Upper lobe of right lung (tissue), 1 donor: ENCODE measurements around the gene UNK. TPM values are rescaled to one million over a fixed set of nuclear protein-coding genes. Genes with fewer than 3 reads are reported as not detected.

Experiments used
- ATAC-seq: fragments of 200-7000 bp; cut with Tn5 transposase; one replicate; pipeline ENCODE4 v1.9.1; 2020; ENCODE audit warnings: mild to moderate bottlenecking, moderate library complexity
- DNase-seq: peaks from one replicate; pipeline ENCODE4 v3.0.0-alpha.2; 2020
- H3K27ac ChIP-seq: fragments of 200-600 bp; one replicate; pipeline ENCODE4 v1.8.0; 2022
- H3K27me3 ChIP-seq: fragments of 200-600 bp; one replicate; pipeline ENCODE4 v1.8.0; 2022; ENCODE audit warnings: mild to moderate bottlenecking
- H3K36me3 ChIP-seq: fragments of 200-600 bp; one replicate; pipeline ENCODE4 v1.8.0; 2022
- H3K4me1 ChIP-seq: fragments of 200-600 bp; one replicate; pipeline ENCODE4 v1.8.0; 2022
- H3K4me3 ChIP-seq: fragments of 200-600 bp; one replicate; pipeline ENCODE4 v1.8.0; 2022; ENCODE audit warnings: mild to moderate bottlenecking
- H3K9me3 ChIP-seq: fragments of 200-600 bp; one replicate; pipeline ENCODE4 v1.8.0; 2022
- intact Hi-C: fragments of 100-400 bp; cut with DNase I; formaldehyde crosslinking; loops from one replicate; pipeline ENCODE4 v1.11.0; 2022
- total RNA-seq: library from RNA; stranded (reverse); fragmentation: NEBNext Ultra II Directional; extraction: Animal tissue kit (Norgen Biotek cat#: 25700); gene quantifications from one replicate; pipeline ENCODE4 v1.2.1, GENCODE V29; 2021
- TF ChIP-seq, protein P1 (sequence below): fragments of 200-600 bp; IDR thresholded peaks from one replicate; pipeline ENCODE4 v1.8.0; 2022; ENCODE audit warnings: antibody characterized with exemption
- donor health status: DM: no; HTN: yes; CAD: no; lungs with severe emphysema.

Gene UNK
- total RNA-seq, 1 donor from 2014 or later, result 27.1 TPM

DNA sequence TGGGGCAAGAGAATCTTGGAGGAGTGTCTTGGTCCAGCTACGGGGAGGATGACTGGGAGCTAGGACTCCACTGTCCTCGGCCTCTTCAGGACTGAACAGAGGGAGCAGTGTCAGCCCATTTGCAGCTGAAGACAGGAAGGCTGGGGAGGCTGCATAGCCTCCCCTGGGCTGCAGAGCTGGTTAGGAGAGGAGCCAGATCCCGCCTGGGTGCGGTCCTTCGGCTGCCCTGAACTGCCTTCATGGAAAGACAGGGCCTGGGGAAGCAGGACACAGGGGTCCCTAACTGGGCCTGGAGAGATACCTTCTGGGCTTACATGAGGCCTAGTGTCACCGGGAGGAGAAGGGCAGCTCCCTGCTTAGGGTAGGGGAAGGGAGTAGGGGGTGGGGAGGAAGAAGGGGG, 33.0 kb downstream of the UNK start:
- H3K36me3 ChIP-seq, result peaks cover 91% of the 10 kb centered on the region
- H3K4me1 ChIP-seq, result no peaks in the 10 kb centered on the region
- no peak overlapping the region for H3K27ac ChIP-seq
- TF ChIP-seq, protein P1, sequence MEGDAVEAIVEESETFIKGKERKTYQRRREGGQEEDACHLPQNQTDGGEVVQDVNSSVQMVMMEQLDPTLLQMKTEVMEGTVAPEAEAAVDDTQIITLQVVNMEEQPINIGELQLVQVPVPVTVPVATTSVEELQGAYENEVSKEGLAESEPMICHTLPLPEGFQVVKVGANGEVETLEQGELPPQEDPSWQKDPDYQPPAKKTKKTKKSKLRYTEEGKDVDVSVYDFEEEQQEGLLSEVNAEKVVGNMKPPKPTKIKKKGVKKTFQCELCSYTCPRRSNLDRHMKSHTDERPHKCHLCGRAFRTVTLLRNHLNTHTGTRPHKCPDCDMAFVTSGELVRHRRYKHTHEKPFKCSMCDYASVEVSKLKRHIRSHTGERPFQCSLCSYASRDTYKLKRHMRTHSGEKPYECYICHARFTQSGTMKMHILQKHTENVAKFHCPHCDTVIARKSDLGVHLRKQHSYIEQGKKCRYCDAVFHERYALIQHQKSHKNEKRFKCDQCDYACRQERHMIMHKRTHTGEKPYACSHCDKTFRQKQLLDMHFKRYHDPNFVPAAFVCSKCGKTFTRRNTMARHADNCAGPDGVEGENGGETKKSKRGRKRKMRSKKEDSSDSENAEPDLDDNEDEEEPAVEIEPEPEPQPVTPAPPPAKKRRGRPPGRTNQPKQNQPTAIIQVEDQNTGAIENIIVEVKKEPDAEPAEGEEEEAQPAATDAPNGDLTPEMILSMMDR, result no peak
- no peak overlapping the region for H3K4me3 ChIP-seq
- no peaks in the 10 kb centered on the region for H3K9me3 ChIP-seq
- DNase-seq (no peak), ATAC-seq (no peak)
- intact Hi-C loops, result no loop called here
- no peaks in the 10 kb centered on the region for H3K27me3 ChIP-seq

DNA sequence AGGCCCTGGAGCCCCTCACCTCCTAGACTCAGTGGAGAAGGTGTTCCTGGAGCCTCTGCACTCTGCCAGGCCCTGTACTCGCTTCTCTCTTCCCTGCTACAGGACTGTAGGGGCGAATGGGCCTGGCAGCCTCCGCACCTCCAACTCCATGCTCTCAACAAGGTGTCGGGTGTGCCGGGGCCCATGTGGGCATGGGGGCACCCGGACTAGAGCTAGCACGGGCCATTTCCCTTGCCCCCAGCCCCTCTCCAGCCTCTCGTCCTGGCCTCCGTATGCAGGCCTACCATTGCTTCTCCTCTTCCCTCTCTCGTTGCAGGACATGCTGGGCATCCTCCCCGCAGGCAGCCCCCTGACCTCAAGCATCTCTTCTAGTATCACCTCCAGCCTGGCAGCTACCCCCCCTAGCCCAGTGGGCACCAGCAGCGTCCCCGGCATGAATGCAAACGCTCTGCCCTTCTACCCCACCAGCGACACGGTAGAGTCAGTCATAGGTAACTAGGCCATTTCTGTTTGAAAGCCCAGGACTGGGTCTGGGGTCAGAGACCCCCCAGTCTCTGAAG, 33.8 kb downstream of the UNK start:
- Histone ChIP-seq H3K36me3 (peaks cover 91% of the 10 kb centered on the region), H3K4me3 (no peak overlapping the region), H3K27me3 (no peaks in the 10 kb centered on the region), H3K27ac (no peak overlapping the region), H3K9me3 (no peaks in the 10 kb centered on the region), H3K4me1 (no peaks in the 10 kb centered on the region)
- DNase-seq, result no peak
- intact Hi-C loops, result no loop called here
- ATAC-seq, result no peak
- TF ChIP-seq, protein P1, result no peak

DNA sequence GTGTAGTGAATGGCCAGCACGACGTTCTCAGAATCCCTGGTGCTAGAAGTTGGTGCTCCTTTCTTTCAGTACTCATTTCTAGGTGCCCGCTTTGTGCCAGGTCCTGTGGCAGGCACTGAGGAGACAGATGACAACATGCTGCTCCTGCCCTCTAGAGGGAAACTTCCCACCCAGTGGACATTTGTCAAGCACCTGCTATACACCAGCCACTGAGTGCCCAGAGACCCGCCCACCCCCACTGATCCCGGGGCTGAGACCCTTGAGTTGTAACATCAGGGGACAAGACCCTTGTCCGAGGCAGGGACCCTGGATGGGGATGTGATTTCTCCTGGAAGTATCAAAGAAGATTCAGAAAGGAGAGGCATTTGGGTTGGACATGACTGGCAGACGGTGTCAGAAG, 34.5 kb downstream of the UNK start:
- Histone ChIP-seq H3K9me3 (no peaks in the 10 kb centered on the region), H3K27ac (no peak overlapping the region), H3K4me1 (no peaks in the 10 kb centered on the region), H3K27me3 (no peaks in the 10 kb centered on the region), H3K4me3 (no peak overlapping the region), H3K36me3 (peaks cover 92% of the 10 kb centered on the region)
- DNase-seq (no peak), ATAC-seq (no peak)
- TF ChIP-seq, protein P1, result no peak
- intact Hi-C loops, result no loop called here

DNA sequence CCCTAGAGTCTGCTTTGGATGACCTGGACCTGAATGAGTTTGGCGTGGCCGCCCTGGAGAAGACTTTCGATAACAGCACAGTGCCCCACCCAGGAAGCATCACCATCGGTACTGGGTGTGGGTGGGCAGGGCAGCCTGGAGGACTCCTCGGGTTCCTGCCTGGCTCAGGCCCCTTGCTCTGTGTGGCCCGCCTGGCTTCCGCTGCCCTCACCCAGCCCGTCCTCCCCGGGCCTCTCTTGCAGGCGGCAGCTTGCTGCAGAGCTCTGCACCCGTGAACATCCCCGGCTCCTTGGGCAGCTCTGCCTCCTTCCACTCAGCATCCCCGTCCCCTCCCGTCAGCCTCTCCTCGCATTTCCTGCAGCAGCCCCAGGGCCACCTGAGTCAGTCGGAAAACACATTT, 35.1 kb downstream of the UNK start:
- Histone ChIP-seq H3K27me3 (no peaks in the 10 kb centered on the region), H3K4me3 (no peak overlapping the region), H3K36me3 (peaks cover 93% of the 10 kb centered on the region), H3K9me3 (no peaks in the 10 kb centered on the region), H3K27ac (no peak overlapping the region), H3K4me1 (no peaks in the 10 kb centered on the region)
- TF ChIP-seq, protein P1, result no peak
- DNase-seq, result no peak
- ATAC-seq, result no peak
- intact Hi-C loops, result no loop called here

DNA sequence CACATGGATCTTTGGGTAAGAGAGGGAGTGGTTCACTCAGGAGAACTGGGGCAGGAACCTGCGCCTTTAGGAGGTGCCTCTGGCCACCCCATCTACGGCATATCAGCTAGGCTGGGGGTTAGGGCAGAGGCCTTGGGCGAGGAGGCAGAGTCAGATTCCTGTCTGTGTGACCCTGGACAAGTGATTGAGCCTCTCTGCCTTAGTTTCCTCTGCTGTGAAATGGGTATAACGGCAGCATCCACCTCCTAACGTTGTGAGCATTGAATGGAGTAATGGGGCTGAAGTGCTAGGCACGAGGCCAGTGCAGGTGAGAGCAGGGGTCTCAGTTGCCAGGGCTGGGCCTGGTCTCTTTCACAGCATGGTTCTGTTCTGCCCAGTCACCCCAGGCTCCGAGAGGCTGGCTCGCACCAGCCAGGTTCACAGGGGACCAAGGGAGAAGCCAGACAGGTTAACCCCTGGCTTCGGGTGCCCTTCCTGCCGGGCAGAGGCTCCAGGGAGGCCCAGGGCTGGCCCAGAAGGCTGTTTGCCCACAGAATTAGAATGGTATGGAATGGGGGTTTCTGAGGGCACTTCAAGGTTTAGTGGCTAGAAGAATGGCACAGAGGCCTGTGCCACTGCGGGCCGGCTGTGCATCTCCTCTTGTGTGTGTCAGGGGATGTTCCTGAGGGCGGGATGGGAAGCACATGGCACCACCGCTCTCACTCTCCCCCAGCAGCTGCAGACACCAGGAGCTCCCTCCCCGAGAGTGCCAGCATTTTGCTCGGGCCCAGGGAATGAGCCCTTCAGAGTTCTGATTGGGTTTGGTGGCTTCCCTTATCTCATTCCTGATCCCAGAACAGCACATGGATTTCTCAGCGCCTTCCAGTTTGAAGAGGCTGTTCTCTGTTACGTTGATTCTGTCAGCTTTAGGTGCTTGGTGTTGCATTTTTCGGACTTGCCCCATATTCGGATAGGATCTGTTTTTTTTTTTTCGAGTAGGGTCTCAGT, 35.8 kb downstream of the UNK start:
- TF ChIP-seq, protein P1, result no peak
- DNase-seq (no peak), ATAC-seq (no peak)
- Histone ChIP-seq H3K4me1 (no peaks in the 10 kb centered on the region), H3K36me3 (peaks cover 92% of the 10 kb centered on the region), H3K27ac (no peak overlapping the region), H3K4me3 (no peak overlapping the region), H3K9me3 (no peaks in the 10 kb centered on the region), H3K27me3 (no peaks in the 10 kb centered on the region)
- intact Hi-C loops, result no loop called here
